Ovary (tissue), 9 donors: ENCODE measurements around the gene CROCC. TPM values are rescaled to one million over a fixed set of nuclear protein-coding genes. Genes with fewer than 3 reads are reported as not detected.
"Not testable (repeated sequence)": the region's sequence is repeated elsewhere in the genome, so short reads cannot be mapped to it uniquely, and the experiment has no call there.

ENCODE experiments used
- DNase-seq, 5 donors: peaks; one replicate each; pipeline ENCODE4 v3.0.0-alpha.2; 2019 to 2020
- H3K27ac ChIP-seq, 2 donors: fragments of 200-600 bp; one replicate each; pipeline versions ENCODE4 v1.5.1 to v1.8.0; 2019 to 2022
- H3K27me3 ChIP-seq: fragments of 200-600 bp; one replicate; pipeline ENCODE4 v1.8.0; 2022
- H3K36me3 ChIP-seq: fragments of 200-600 bp; sonication (generic); one replicate; pipeline ENCODE4 v1.5.1; 2019
- H3K4me1 ChIP-seq: one replicate; pipeline ENCODE4 v1.8.1; 2013; ENCODE audit warnings: mild to moderate bottlenecking, moderate library complexity; ENCODE audit not compliant: insufficient read depth
- H3K4me3 ChIP-seq: fragments of 200-600 bp; sonication (generic); one replicate; pipeline ENCODE4 v1.5.1; 2017
- H3K9me3 ChIP-seq, 2 donors: fragments of 200-600 bp in 1 of 2; sonication (generic) in 1 of 2; one replicate each; pipeline versions ENCODE4 v1.5.1 to v1.8.1; 2013 to 2019; ENCODE audit warnings: mild to moderate bottlenecking in 1 of 2, moderate library complexity in 1 of 2
- EP300 ChIP-seq: sonication (generic); formaldehyde crosslinking; IDR thresholded peaks from one replicate; pipeline ENCODE4 v1.6.1; 2017; ENCODE audit warnings: antibody characterized with exemption
- POLR2A ChIP-seq: fragments of 450-650 bp; IDR thresholded peaks from one replicate; pipeline ENCODE4 v1.6.1; 2017; ENCODE audit warnings: antibody characterized with exemption, mild to moderate bottlenecking, moderate library complexity
- WGBS, 3 donors: extraction: QIAGEN DNeasy Blood & Tissue Kit in 1 of 3; methylation state at CpG; one replicate each; pipeline versions ENCODE4 v1.1.5 to v1.1.7; 2013 to 2017; 5-methylcytosine and 5-hydroxymethylcytosine counted together
- intact Hi-C, 4 donors: fragments of 100-400 bp; cut with DNase I; formaldehyde crosslinking; loops; one replicate each; pipeline versions ENCODE4 v1.11.0 to v1.15.1; 2022 to 2023
- polyA plus RNA-seq, 2 donors: library from polyadenylated mRNA; stranded (reverse); fragments of 200-250 nt in 1 of 2; fragments of 350-450 nt in 1 of 2; fragmentation: Illumina TruSeq in 1 of 2; extraction: RNeasy Lipid Tissue Mini Kit (QIAGEN cat#74804) in 1 of 2; gene quantifications; one replicate each; pipeline ENCODE4 v1.2.3, GENCODE V29; 2013 to 2014
- total RNA-seq, 7 donors: library from RNA; depleted of rRNA in 2 of 7; stranded (reverse); fragments of >200 nt in 2 of 7; fragmentation: NEBNext Ultra II Directional in 3 of 7; extraction: Animal tissue kit (Norgen Biotek cat#: 25700) in 3 of 7; gene quantifications; one replicate each; pipeline versions ENCODE4 v1.1.0 to v1.2.4, GENCODE V29; 2016 to 2023
- TF ChIP-seq, protein P1 (sequence below), 3 donors: fragments of 450-650 bp in 2 of 3; fragments of 200-600 bp in 1 of 3; IDR thresholded peaks; one replicate each; pipeline versions ENCODE4 v1.5.1 to v1.8.0; 2016 to 2022; ENCODE audit warnings: antibody characterized with exemption in 3 of 3, mild to moderate bottlenecking in 1 of 3
- donor health status: DM: no; HTN: no; CAD: no; lungs with moderate emphysema.
- donor health status: DM: no; HTN: no; CAD: no.
- donor health status: Bipolar disorder and iron deficiency.
- donor health status: DM: yes; HTN: yes; CAD: no.
- donor health status: DM: no; HTN: no; CAD: no.
- donor health status: DM: yes; HTN: yes; CAD: no.

CROCC gene
- total and polyA plus RNA-seq, 9 donors: 1.7 to 49.1 (median 33.6) TPM

DNA sequence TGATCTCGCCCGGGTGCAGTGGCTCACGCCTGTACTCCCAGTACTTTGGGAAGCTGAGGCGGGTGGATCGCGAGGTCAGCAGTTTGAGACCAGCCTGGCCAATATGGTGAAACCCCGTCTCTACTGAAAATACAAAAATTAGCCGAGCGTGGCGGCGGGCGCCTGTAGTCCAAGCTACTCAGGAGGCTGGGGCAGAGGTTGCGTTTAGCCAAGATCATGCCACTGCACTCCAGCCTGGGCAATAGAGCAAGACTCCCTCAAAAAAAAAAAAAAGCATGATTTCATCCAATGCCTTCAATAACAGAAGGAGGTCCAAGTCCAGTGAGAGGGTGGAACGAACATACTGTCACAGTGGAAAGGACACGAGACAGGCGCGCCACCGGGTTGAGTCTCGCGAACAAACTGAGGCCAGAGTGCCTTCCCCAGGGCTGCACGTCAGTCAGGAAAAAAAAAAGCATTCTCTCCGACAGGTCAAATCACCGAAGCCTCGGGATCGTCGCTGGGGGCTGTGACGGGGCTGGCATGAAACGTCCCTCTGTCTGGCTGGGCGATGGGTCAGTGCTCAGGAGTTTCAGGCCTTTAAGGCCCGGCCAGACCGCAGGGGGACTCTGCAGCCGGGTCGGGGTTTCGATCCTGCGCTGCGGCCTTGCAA lies 8.4 kb upstream of the CROCC start:
- DNase-seq: peak in 3 of 5 donors; percentile 57 to 66 (median 64)
- WGBS, 3 donors: 47 to 51% (median 49%) methylated on average over 36 of the region's 36 CpGs
- TF ChIP-seq, protein P1, sequence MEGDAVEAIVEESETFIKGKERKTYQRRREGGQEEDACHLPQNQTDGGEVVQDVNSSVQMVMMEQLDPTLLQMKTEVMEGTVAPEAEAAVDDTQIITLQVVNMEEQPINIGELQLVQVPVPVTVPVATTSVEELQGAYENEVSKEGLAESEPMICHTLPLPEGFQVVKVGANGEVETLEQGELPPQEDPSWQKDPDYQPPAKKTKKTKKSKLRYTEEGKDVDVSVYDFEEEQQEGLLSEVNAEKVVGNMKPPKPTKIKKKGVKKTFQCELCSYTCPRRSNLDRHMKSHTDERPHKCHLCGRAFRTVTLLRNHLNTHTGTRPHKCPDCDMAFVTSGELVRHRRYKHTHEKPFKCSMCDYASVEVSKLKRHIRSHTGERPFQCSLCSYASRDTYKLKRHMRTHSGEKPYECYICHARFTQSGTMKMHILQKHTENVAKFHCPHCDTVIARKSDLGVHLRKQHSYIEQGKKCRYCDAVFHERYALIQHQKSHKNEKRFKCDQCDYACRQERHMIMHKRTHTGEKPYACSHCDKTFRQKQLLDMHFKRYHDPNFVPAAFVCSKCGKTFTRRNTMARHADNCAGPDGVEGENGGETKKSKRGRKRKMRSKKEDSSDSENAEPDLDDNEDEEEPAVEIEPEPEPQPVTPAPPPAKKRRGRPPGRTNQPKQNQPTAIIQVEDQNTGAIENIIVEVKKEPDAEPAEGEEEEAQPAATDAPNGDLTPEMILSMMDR (IDR thresholded peaks at IDR 0.05): peak in 1 of 3 donors; percentile 12
- no peak for TF ChIP-seq POLR2A
- H3K4me3 ChIP-seq: peak overlapping the region; percentile 78
- peak overlapping the region in 1 of 2 donors; percentile 38 for H3K27ac ChIP-seq
- H3K27me3 ChIP-seq: no peaks in the 10 kb centered on the region
- no peaks in the 10 kb centered on the region for H3K36me3 ChIP-seq
- intact Hi-C loops: no loop called here
- H3K4me1 ChIP-seq: peaks cover 4% of the 10 kb centered on the region
- no peaks in the 10 kb centered on the region for H3K9me3 ChIP-seq

DNA sequence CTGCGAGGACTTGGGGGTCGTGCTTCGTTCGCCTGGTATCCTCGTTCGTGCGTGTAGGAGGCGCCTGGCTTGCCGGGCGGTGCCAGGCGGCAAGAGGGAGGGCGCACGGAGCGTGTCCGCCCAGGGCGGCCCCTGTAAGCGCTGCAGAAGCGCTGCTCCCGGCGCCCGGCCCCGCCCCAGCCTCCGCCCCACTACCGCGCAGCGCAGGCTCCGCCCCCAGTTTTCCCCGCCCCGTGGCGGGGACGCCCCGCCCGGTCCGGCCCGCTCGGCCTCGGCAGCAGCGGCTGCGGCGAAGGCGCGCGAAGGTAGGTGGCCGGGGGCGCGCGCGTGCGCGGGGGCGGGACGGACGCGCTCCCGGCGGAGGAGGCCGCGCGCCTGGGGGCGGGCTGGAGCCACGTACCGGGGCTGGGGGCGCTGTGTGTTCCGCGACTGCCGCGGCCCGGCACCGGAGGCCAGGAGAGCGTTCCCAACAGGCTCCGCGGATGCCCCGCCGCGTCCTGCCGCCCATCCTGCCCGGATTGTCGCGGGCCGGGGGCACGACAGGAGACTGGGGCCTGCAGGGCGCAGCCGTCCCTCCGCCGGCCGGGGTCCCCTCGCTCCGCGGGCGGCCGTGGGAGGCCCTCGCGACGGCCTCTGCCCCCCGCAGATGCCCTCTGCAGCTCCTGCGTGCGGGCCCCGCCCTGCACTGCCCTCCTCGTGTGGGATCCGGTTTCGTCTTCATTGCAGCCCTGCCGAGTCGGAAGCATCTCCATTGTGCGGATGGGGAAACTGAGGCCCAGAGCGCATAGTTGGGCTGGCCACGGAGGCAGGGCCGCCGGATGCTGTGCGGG lies 7.7 kb upstream of the CROCC start:
- intact Hi-C loops: no loop called here
- Histone ChIP-seq H3K36me3 (no peaks in the 10 kb centered on the region), H3K4me1 (peaks cover 4% of the 10 kb centered on the region), H3K4me3 (peak overlapping the region; percentile 78), H3K9me3 (no peaks in the 10 kb centered on the region), H3K27ac (peak overlapping the region; percentile 56 to 77), H3K27me3 (no peaks in the 10 kb centered on the region)
- TF ChIP-seq, protein P1 (IDR thresholded peaks at IDR 0.05): peak in 2 of 3 donors; percentile 31 to 46
- TF ChIP-seq POLR2A: peak; percentile 64
- TF ChIP-seq EP300: no peak
- DNase-seq: peak; percentile 91 to 99 (median 92)
- WGBS, 3 donors: 1% methylated on average over 40 to 109 of the region's 109 CpGs

DNA sequence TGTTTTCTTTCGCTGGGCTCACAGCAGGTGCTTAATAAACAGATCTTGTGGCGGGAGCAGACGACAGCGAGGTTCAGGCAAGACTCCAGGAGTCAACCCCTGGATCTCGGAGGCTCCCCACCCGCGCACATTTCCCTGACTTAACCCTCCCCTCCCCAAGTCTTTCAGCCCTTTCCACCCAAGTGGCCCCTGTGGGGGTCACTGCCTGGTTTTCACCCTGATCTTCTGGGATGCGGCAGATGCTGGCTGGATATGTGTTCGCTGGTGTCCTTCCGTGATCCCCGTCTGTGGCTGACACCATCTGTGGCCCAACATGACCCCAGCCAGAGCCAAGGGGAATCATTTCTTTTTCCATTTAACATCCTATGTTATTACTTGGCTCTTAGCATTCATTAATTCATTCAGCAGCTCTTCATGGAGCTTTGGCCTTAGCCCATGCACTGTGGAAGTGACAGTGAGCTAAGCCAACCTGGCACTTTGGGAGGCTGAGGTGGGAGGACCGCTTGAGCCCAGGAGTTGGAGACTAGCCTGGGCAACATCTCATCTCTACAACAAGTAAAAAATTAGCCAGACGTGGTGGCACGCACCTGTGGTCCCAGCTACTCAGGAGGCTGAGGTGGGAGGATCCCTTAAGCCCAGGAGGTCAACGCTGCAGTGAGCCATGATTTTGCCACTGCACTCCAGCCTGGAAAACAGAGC lies 6.7 kb upstream of the CROCC start:
- H3K27me3 ChIP-seq, H3K9me3 ChIP-seq, H3K4me3 ChIP-seq, intact Hi-C loops, H3K36me3 ChIP-seq, H3K4me1 ChIP-seq: not testable (repeated sequence)
- WGBS, 3 donors: 37 to 47% (median 42%) methylated on average over 15 of the region's 15 CpGs
- peak overlapping the region in 1 of 2 donors; percentile 38 for H3K27ac ChIP-seq
- peak in 2 of 5 donors; percentile 30 to 55 for DNase-seq

DNA sequence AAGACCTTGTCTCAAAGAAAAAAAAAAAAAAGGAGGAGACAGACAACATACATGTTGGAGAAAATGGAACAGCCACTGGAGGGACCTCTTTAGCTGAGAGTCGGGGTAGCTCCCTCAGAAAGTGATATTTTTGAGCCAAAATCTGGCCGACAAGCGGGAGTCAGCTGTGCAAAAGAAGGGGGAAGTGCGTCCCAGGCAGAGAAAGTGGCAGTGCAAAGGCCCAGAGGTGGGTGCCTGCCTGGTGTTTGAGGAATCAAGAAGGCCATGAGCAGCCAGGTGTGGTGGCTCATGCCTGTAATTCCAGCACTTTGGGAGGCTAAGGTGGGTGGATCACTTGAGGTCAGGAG lies 6.1 kb upstream of the CROCC start:
- Histone ChIP-seq H3K27me3 (no peaks in the 10 kb centered on the region), H3K4me3 (no peak overlapping the region), H3K9me3 (no peaks in the 10 kb centered on the region), H3K4me1 (peaks cover 4% of the 10 kb centered on the region), H3K27ac (no peak overlapping the region), H3K36me3 (no peaks in the 10 kb centered on the region)
- intact Hi-C loops: no loop called here
- DNase-seq: peak in 2 of 5 donors; percentile 19 to 50
- WGBS, 3 donors: 38 to 58% (median 56%) methylated on average over 4 of the region's 4 CpGs
- no peak for TF ChIP-seq EP300
- TF ChIP-seq, protein P1 (IDR thresholded peaks at IDR 0.05): no peak
- TF ChIP-seq POLR2A: no peak

DNA sequence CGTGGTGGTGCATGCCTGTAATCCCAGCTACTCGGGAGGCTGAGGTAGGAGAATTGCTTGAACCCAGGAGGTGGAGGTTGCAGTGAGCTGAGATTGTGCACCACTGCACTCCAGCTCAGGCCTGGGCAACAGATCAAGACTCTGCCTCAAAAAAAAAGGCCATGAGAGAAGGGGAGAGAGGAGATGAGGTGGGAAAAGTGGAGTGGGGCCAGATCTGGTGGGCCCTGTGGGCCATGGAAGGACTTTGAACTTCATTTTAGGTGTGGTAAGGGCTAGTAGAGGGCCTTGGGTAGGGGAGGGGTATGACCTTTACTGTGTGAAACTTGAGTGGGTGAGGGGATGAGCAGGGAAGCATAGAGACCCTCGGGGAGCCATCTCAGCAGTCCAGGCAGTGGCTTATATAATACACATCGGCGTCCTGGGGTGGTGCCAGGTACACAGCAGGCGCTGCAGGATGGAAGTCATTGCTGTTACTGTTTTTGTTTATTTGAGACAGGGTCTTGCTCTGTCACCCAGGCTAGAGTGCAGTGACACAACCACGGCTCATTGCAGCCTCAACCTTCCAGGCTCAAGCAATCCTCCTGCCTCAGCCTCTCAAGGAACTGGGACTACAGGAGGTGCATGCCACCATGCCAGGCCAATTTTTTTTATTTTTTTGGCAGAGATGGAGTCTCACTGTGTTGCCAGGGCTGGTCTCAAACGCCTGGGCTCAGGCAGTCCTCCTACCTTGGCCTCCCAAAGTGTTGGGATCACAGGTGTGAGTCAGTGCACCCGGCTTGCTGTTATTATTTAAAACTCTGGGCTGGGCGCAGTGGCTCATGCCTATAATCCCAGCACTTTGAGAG lies 5.5 kb upstream of the CROCC start:
- intact Hi-C loops, H3K27ac ChIP-seq, H3K4me3 ChIP-seq, H3K9me3 ChIP-seq, H3K4me1 ChIP-seq, H3K36me3 ChIP-seq, H3K27me3 ChIP-seq: not testable (repeated sequence)
- DNase-seq: peak in 1 of 5 donors; percentile 35
- WGBS, 3 donors: 63 to 80% (median 72%) methylated on average over 10 of the region's 10 CpGs
